CD1c-positive myeloid dendritic cell (primary cell): ENCODE measurements around the gene C1orf21.
A peak's percentile ranks its signal among the peaks of the same experiment; 100 is the strongest.

Experiments
- DNase-seq: peaks from one replicate; pipeline ENCODE4 v3.0.0-alpha.2; 2016; ENCODE audit errors: extremely low spot score

Gene C1orf21

GRCh38 chr1:184650177-184650866 lies 263.5 kb downstream of the C1orf21 start:
- no peak for DNase-seq

GRCh38 chr1:184655185-184655584 lies 268.4 kb downstream of the C1orf21 start:
- DNase-seq, result no peak

GRCh38 chr1:184656221-184656620 lies 269.4 kb downstream of the C1orf21 start:
- DNase-seq, result no peak

- DNase-seq, result no peak
Observed at GRCh38 chr1:184658055-184658454, 271.2 kb downstream of the C1orf21 start.

GRCh38 chr1:184660462-184661191 lies 273.8 kb downstream of the C1orf21 start:
- no peak for DNase-seq

GRCh38 chr1:184661801-184662200 lies 275.0 kb downstream of the C1orf21 start:
- DNase-seq, result no peak

GRCh38 chr1:184664042-184664660 lies 277.3 kb downstream of the C1orf21 start:
- peak; percentile 64 for DNase-seq

- DNase-seq, result no peak
Observed at GRCh38 chr1:184664661-184665060, 277.8 kb downstream of the C1orf21 start.

GRCh38 chr1:184665360-184665759 lies 278.5 kb downstream of the C1orf21 start:
- DNase-seq, result no peak

- DNase-seq, result no peak
Observed at GRCh38 chr1:184669391-184669790, 282.6 kb downstream of the C1orf21 start.

GRCh38 chr1:184672013-184672726 lies 285.3 kb downstream of the C1orf21 start:
- DNase-seq, result no peak

- no peak for DNase-seq
Observed at GRCh38 chr1:184673305-184673704, 286.5 kb downstream of the C1orf21 start.

- DNase-seq, result no peak
Observed at GRCh38 chr1:184677344-184677743, 290.5 kb downstream of the C1orf21 start.
